Activated CD8-positive, alpha-beta memory T cell treated with anti-CD3 and anti-CD28 coated beads for 36 hours (primary cell): ENCODE measurements around the gene BPNT1. TPM values are rescaled to one million over a fixed set of nuclear protein-coding genes. Genes with fewer than 3 reads are reported as not detected.

Source experiments
- CTCF ChIA-PET: fragments of 350-600 bp; sonication (Branson Sonifier 250); formaldehyde crosslinking; loops from one replicate; lab custom pipeline; 2021; ENCODE audit warnings: antibody characterized with exemption; lab: Charles Lee
- POLR2A ChIA-PET: fragments of 350-600 bp; sonication (Branson Sonifier 250); formaldehyde crosslinking; loops from one replicate; lab custom pipeline; 2021; ENCODE audit warnings: antibody characterized with exemption; lab: Charles Lee
- total RNA-seq, 2 experiments: library from RNA; stranded (reverse); gene quantifications; one replicate each; pipeline ENCODE4 v1.2.3, GENCODE V29; 2021

Gene BPNT1
- total RNA-seq, 2 experiments from 2014 or later = 24.8 to 25.8 TPM

- CTCF ChIA-PET = no interaction called here
- POLR2A ChIA-PET = no interaction called here
These were observed 58.3 kb downstream of the BPNT1 start for GRCh38 chr1:220031287-220031686.

GRCh38 chr1:220028346-220028895 is 61.2 kb downstream of the BPNT1 start:
- ChIA-PET POLR2A (no interaction called here), CTCF (no interaction called here)

DNA sequence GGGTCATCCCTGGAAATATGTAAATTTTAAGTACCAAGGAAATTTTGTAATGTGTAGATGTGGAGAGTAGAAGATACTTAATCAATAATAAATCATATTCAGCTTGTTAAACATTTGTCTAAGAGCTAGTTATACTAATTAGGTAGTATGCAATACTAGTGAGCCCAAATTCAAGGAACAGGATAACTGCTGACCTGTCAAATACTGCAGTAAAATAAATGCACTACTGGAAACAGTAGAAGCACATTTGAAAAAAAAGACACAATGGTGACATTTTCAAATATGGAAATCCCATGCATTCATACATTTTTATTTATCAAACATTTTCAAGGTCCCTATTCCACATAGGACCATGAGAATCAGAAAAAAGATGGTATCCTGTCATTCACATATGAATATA is 70.5 kb downstream of the BPNT1 start:
- POLR2A ChIA-PET = no interaction called here
- CTCF ChIA-PET = no interaction called here

GRCh38 chr1:220013497-220013896 is 76.1 kb downstream of the BPNT1 start:
- POLR2A ChIA-PET = no interaction called here
- CTCF ChIA-PET = interaction anchor here (0.6 kb wide), 1 partner anchor 42 kb away, joined by 3 read pairs; no protein-coding TSS in a partner anchor

DNA sequence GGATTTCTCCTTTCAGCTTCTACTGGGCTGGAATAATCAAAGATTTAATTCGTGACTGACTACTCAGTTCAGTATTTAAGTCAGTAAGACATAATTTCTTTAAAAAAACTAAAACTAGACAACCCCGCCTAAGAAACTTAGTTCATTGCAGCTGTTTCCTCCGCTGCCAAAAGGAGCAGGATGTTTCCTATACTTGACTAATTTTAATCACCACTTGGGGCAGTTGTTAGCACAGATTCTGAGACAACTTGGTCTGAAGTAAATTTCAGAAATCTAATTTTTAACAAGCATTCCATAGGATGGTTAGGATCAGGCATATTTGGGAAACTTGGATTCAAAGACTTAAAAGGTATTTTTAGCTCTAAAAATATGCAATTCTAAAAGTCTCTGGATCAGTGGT is 77.3 kb downstream of the BPNT1 start:
- CTCF ChIA-PET = interaction anchor here (0.5 kb wide), 1 partner anchor 30 kb away, joined by 3 read pairs; no protein-coding TSS in a partner anchor
- POLR2A ChIA-PET = interaction anchor here (0.6 kb wide), 1 partner anchor 20 kb away, joined by 3 read pairs; no protein-coding TSS in a partner anchor

- ChIA-PET POLR2A (interaction anchor here (0.6 kb wide), 1 partner anchor 21 kb away, joined by 3 read pairs; no protein-coding TSS in a partner anchor), CTCF (interaction anchor here (0.5 kb wide), 1 partner anchor 31 kb away, joined by 3 read pairs; no protein-coding TSS in a partner anchor)
These were observed 78.0 kb downstream of the BPNT1 start for GRCh38 chr1:220011620-220012019.

Other genes with a start within 250 kb of the BPNT1 start
- not detected for gene SLC30A10, start 161.2 kb downstream of the BPNT1 start, total RNA-seq
- gene EPRS1, start 43.3 kb downstream of the BPNT1 start, total RNA-seq = 100 to 1,000 TPM; 219 to 232 TPM
- gene IARS2, start 4.3 kb upstream of the BPNT1 start, total RNA-seq = 10 to 100 TPM; 79.0 to 80.8 TPM
- 10 to 100 TPM; 49.5 to 51.7 TPM for gene RAB3GAP2, start 182.7 kb upstream of the BPNT1 start, total RNA-seq